ENCODE results near the gene RAVER1. TPM values are rescaled to one million over a fixed set of nuclear protein-coding genes. Genes with fewer than 3 reads are reported as not detected.
"Not testable (repeated sequence)": the region's sequence is repeated elsewhere in the genome, so short reads cannot be mapped to it uniquely, and the experiment has no call there.

Gene RAVER1
- total and polyA plus RNA-seq, 2 donors = 5.9 to 15.4 TPM

DNA sequence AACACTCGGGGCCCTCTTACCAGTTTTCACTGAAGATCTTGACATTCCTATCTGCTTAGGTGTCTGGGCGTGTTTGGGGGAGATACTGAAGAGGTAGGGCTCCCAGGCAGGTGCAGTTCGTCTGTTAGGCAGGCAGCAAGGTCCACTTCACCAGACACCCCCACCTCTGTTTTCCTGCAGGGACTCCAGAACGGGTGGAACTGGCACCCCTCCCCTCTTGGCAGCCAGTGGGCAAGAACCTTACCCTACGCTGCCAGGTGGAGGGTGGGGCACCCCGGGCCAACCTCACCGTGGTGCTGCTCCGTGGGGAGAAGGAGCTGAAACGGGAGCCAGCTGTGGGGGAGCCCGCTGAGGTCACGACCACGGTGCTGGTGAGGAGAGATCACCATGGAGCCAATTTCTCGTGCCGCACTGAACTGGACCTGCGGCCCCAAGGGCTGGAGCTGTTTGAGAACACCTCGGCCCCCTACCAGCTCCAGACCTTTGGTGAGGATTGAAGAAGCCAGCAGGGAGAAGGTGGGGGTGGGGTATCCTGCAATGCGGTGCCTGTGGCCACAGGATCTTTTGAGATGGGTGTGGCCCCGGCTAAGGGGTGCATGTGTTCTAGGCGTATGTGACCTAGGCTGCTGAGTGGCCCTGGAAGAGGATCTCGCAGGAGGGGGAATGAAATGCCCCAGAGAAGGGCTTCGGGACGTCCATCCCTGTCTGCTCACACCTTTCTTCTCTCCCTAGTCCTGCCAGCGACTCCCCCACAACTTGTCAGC is 49.8 kb downstream of the RAVER1 start:
- Histone ChIP-seq H3K27ac (ENCODE audit: low read depth in 1 of 2, low read length in 1 of 2) (no peak overlapping the region), H3K27me3 (ENCODE audit: control insufficient read depth in 2 of 2, insufficient read depth in 1 of 2, low read length in 1 of 2) (peaks cover 25 to 32% of the 10 kb centered on the region in 2 donors), H3K36me3 (ENCODE audit: control insufficient read depth in 2 of 2, insufficient read depth in 2 of 2, low read length in 1 of 2) (peaks cover 0 to 23% of the 10 kb centered on the region in 2 donors), H3K9me3 (ENCODE audit: control insufficient read depth in 2 of 2, insufficient read depth in 1 of 2, low read length in 1 of 2) (peaks cover 0 to 16% of the 10 kb centered on the region in 2 donors), H3K4me1 (ENCODE audit: control insufficient read depth in 2 of 2, insufficient read depth in 2 of 2, low read length in 2 of 2) (peaks cover 15 to 33% of the 10 kb centered on the region in 2 donors), H3K4me3 (ENCODE audit: low read length in 2 of 2) (no peak overlapping the region)
- WGBS = 92% methylated on average over 23 of the region's 23 CpGs
- DNase-seq (ENCODE audit: low read depth in 6 of 9, low spot score in 9 of 9) = no peak

DNA sequence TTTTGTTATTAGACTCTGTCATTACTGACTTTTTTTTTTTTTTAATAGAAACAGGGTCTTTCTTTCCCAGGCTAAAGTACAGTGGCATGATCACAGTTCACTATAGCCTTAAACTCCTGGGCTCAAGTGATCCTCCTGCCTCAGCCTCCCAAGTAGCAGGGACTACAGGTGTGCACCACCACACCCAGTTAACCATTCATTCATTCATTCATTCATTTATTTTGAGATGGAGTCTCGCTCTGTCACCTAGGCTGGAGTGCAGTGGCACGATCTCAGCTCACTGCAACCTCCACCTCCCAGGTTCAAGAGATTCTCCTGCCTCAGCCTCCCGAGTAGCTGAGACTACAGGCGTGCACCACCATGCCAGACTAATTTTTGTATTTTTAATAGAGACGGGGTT is 51.3 kb downstream of the RAVER1 start:
- not testable (repeated sequence) for H3K4me3 ChIP-seq (ENCODE audit: low read length in 2 of 2); DNase-seq (ENCODE audit: low read depth in 6 of 9, low spot score in 9 of 9); H3K27ac ChIP-seq (ENCODE audit: low read depth in 1 of 2, low read length in 1 of 2); H3K9me3 ChIP-seq (ENCODE audit: control insufficient read depth in 2 of 2, insufficient read depth in 1 of 2, low read length in 1 of 2)
- peaks cover 7 to 22% of the 10 kb centered on the region in 2 donors for H3K4me1 ChIP-seq (ENCODE audit: control insufficient read depth in 2 of 2, insufficient read depth in 2 of 2, low read length in 2 of 2)
- peaks cover 11 to 18% of the 10 kb centered on the region in 2 donors for H3K27me3 ChIP-seq (ENCODE audit: control insufficient read depth in 2 of 2, insufficient read depth in 1 of 2, low read length in 1 of 2)
- H3K36me3 ChIP-seq (ENCODE audit: control insufficient read depth in 2 of 2, insufficient read depth in 2 of 2, low read length in 1 of 2) = peaks cover 0 to 23% of the 10 kb centered on the region in 2 donors
- 94% methylated on average over 5 of the region's 5 CpGs for WGBS

DNA sequence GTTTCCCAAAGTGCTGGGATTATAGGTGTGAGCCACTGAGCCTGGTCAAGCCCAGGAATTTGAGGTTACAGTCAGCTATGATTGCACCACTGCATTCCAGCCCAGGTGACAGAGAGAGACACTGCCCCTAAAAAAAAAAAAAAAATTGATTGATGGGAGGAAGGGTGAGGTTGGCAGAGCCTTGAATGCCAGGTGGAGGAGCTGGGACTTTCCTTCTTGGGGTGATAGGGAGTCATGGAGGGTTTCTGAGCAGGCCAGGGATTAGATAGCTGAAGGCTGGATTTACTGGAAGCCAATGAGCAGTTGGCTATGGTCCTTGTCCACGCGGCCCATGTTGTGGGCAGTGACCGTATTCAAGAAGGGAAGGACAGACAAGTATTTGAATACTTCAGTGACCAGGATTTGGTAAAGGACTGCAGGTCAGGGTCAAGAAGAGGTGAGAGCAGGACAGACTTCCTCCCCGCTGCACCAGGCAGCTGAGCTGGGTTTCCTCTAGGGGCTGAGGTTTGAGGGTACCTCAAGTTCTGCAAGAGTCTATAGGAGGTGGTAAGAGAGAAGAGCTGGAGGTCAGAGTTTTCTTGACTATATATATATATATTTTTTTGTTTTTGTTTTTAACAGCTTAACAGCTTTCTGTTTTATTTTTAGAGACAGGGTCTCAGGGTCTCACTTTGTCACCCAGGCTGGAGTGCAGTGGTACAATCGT is 53.4 kb downstream of the RAVER1 start:
- Histone ChIP-seq H3K36me3 (ENCODE audit: control insufficient read depth in 2 of 2, insufficient read depth in 2 of 2, low read length in 1 of 2) (peaks cover 0 to 13% of the 10 kb centered on the region in 2 donors), H3K9me3 (ENCODE audit: control insufficient read depth in 2 of 2, insufficient read depth in 1 of 2, low read length in 1 of 2) (no peaks in the 10 kb centered on the region), H3K4me3 (ENCODE audit: low read length in 2 of 2) (no peak overlapping the region), H3K4me1 (ENCODE audit: control insufficient read depth in 2 of 2, insufficient read depth in 2 of 2, low read length in 2 of 2) (peaks cover 0 to 2% of the 10 kb centered on the region in 2 donors), H3K27me3 (ENCODE audit: control insufficient read depth in 2 of 2, insufficient read depth in 1 of 2, low read length in 1 of 2) (peaks cover 0 to 4% of the 10 kb centered on the region in 2 donors), H3K27ac (ENCODE audit: low read depth in 1 of 2, low read length in 1 of 2) (no peak overlapping the region)
- WGBS = 44% methylated on average over 5 of the region's 5 CpGs
- DNase-seq (ENCODE audit: low read depth in 6 of 9, low spot score in 9 of 9) = no peak

DNA sequence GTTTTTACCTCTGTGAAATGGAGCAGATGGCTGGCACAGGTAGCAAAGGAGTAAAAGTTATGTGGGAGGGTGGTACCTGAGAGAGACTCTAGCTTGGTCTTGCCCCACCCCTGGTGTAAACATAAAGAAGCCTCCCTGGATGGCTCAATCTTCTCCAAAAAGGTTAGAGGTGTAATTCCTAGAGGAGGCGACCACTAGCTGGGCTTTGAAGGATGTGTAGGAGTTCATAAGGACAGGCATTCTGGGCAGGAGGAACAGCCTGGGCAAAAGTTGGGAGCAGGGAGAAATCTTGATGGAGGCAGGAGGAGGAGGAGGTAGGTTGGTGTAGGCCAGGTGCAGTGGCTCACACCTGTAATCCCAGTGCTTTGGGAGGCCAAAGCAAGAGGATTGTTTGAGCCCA is 54.4 kb downstream of the RAVER1 start:
- no peaks in the 10 kb centered on the region for H3K4me1 ChIP-seq (ENCODE audit: control insufficient read depth in 2 of 2, insufficient read depth in 2 of 2, low read length in 2 of 2)
- WGBS = 98% methylated on average over 1 of the region's 1 CpG

DNA sequence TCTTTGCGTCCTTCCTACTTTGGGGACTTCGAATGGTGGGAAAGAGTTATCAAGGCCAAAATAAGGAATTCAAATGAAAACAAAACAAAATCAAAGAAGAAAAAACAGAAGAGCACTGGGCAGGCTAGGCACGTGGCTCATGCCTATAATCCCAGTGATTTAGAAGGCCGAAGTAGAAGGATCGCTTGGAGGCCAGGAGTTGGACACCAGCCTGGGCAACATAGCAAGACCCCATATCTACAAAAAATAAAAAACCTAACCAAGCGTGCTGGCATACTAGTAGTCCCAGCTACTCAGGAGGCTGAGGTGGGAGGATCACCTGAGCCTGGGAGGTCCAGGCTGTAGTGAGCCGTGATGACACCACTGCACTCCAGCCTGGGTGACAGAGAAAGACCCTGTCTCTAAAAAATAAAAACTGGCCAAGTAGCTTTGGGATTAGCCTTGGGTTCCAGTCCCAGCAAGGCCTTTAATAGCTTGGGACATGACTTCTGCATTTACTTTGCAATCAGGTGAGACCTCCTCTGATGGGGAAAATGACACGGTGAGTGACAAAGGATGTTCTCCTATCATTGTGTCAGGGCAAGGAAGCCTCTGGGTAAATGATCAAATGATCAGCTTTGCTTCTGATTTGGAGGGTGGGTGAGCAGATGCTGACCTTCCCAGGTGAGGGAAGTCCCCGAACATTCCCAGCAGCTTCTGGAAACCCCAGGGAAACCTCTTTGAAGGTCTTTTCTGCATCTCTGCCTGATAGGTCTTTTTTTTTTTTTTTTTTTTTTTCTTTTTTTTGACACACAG is 55.3 kb downstream of the RAVER1 start:
- no peak overlapping the region for H3K4me3 ChIP-seq (ENCODE audit: low read length in 2 of 2)
- no peaks in the 10 kb centered on the region for H3K9me3 ChIP-seq (ENCODE audit: control insufficient read depth in 2 of 2, insufficient read depth in 1 of 2, low read length in 1 of 2)
- H3K27me3 ChIP-seq (ENCODE audit: control insufficient read depth in 2 of 2, insufficient read depth in 1 of 2, low read length in 1 of 2) = no peaks in the 10 kb centered on the region
- no peak for DNase-seq (ENCODE audit: low read depth in 6 of 9, low spot score in 9 of 9)
- peaks cover 0 to 3% of the 10 kb centered on the region in 2 donors for H3K36me3 ChIP-seq (ENCODE audit: control insufficient read depth in 2 of 2, insufficient read depth in 2 of 2, low read length in 1 of 2)
- H3K27ac ChIP-seq (ENCODE audit: low read depth in 1 of 2, low read length in 1 of 2) = no peak overlapping the region
- no peaks in the 10 kb centered on the region for H3K4me1 ChIP-seq (ENCODE audit: control insufficient read depth in 2 of 2, insufficient read depth in 2 of 2, low read length in 2 of 2)
- 95% methylated on average over 9 of the region's 9 CpGs for WGBS

More for the DNA sequence above, 54.4 kb downstream of the RAVER1 start:
- no peaks in the 10 kb centered on the region for H3K9me3 ChIP-seq (ENCODE audit: control insufficient read depth in 2 of 2, insufficient read depth in 1 of 2, low read length in 1 of 2)
- H3K4me3 ChIP-seq (ENCODE audit: low read length in 2 of 2) = no peak overlapping the region
- no peak overlapping the region for H3K27ac ChIP-seq (ENCODE audit: low read depth in 1 of 2, low read length in 1 of 2)
- DNase-seq (ENCODE audit: low read depth in 6 of 9, low spot score in 9 of 9) = no peak
- H3K36me3 ChIP-seq (ENCODE audit: control insufficient read depth in 2 of 2, insufficient read depth in 2 of 2, low read length in 1 of 2) = peaks cover 0 to 9% of the 10 kb centered on the region in 2 donors
- H3K27me3 ChIP-seq (ENCODE audit: control insufficient read depth in 2 of 2, insufficient read depth in 1 of 2, low read length in 1 of 2) = peaks cover 0 to 3% of the 10 kb centered on the region in 2 donors

DNA sequence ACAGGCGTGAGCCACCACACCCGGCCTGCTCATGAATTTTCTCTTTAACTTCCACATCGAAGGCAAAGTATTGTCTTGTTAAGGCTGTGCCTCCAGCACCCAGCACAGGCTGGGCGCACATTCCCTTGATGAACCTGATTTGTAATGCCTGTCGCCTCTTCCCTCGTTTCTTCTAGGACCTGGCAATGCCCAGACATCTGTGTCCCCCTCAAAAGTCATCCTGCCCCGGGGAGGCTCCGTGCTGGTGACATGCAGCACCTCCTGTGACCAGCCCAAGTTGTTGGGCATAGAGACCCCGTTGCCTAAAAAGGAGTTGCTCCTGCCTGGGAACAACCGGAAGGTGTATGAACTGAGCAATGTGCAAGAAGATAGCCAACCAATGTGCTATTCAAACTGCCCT is 58.7 kb downstream of the RAVER1 start:
- DNase-seq (ENCODE audit: low read depth in 6 of 9, low spot score in 9 of 9) = no peak
- no peak overlapping the region for H3K4me3 ChIP-seq (ENCODE audit: low read length in 2 of 2)
- peaks cover 4 to 27% of the 10 kb centered on the region in 2 donors for H3K27me3 ChIP-seq (ENCODE audit: control insufficient read depth in 2 of 2, insufficient read depth in 1 of 2, low read length in 1 of 2)
- peak overlapping the region in 1 of 2 donors; percentile 60 for H3K27ac ChIP-seq (ENCODE audit: low read depth in 1 of 2, low read length in 1 of 2)
- WGBS = 95% methylated on average over 10 of the region's 10 CpGs
- H3K36me3 ChIP-seq (ENCODE audit: control insufficient read depth in 2 of 2, insufficient read depth in 2 of 2, low read length in 1 of 2) = peaks cover 0 to 3% of the 10 kb centered on the region in 2 donors
- H3K9me3 ChIP-seq (ENCODE audit: control insufficient read depth in 2 of 2, insufficient read depth in 1 of 2, low read length in 1 of 2) = no peaks in the 10 kb centered on the region
- peaks cover 23 to 24% of the 10 kb centered on the region in 2 donors for H3K4me1 ChIP-seq (ENCODE audit: control insufficient read depth in 2 of 2, insufficient read depth in 2 of 2, low read length in 2 of 2)

DNA sequence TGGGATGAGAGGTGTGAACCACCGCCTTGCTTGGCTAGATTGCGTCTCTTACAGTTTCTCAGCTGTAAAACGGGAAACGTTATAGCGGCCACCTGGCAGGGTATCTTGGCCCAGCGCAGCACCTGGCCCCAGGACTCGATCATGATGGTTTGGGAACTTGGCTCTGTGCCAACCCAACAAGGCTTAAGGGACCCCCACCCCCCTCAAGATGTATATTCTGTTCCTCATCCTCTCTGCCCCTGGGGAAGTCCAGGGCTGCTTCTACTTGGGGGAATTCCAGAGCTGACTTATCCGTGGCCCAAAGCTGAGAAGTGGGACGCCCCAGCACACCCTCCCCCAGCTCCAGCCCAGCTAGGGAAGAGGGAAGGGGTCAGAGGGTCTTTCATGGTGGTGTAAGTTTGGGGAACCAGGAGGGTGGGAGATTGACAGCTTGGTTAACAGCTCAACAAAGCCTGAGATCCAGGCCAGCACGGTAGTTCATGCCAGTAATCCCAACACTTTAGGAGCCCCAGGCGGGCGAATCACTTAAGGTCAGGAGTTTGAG is 61.7 kb downstream of the RAVER1 start:
- WGBS = 29% methylated on average over 12 of the region's 12 CpGs
- H3K4me3 ChIP-seq (ENCODE audit: low read length in 2 of 2) = peak overlapping the region; percentile 37 to 54
- DNase-seq (ENCODE audit: low read depth in 6 of 9, low spot score in 9 of 9) = peak in 1 of 9 donors; percentile 68
- peak overlapping the region; percentile 59 to 84 for H3K27ac ChIP-seq (ENCODE audit: low read depth in 1 of 2, low read length in 1 of 2)
- H3K9me3 ChIP-seq (ENCODE audit: control insufficient read depth in 2 of 2, insufficient read depth in 1 of 2, low read length in 1 of 2) = no peaks in the 10 kb centered on the region
- peaks cover 4 to 28% of the 10 kb centered on the region in 2 donors for H3K27me3 ChIP-seq (ENCODE audit: control insufficient read depth in 2 of 2, insufficient read depth in 1 of 2, low read length in 1 of 2)
- peaks cover 24 to 26% of the 10 kb centered on the region in 2 donors for H3K4me1 ChIP-seq (ENCODE audit: control insufficient read depth in 2 of 2, insufficient read depth in 2 of 2, low read length in 2 of 2)
- H3K36me3 ChIP-seq (ENCODE audit: control insufficient read depth in 2 of 2, insufficient read depth in 2 of 2, low read length in 1 of 2) = peaks cover 0 to 3% of the 10 kb centered on the region in 2 donors

DNA sequence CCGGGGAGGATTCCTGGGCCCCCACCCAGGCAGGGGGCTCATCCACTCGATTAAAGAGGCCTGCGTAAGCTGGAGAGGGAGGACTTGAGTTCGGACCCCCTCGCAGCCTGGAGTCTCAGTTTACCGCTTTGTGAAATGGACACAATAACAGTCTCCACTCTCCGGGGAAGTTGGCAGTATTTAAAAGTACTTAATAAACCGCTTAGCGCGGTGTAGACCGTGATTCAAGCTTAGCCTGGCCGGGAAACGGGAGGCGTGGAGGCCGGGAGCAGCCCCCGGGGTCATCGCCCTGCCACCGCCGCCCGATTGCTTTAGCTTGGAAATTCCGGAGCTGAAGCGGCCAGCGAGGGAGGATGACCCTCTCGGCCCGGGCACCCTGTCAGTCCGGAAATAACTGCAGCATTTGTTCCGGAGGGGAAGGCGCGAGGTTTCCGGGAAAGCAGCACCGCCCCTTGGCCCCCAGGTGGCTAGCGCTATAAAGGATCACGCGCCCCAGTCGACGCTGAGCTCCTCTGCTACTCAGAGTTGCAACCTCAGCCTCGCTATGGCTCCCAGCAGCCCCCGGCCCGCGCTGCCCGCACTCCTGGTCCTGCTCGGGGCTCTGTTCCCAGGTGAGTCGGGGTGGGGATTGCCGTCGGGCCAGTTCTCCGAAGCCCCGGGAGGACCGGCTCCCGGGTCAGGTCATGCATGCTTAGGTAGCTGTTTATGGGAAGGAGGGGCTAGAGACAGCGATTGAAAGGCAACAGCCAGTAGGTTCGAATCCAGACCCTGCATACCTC is 62.5 kb downstream of the RAVER1 start, which contains the start of gene ICAM1:
Gene ICAM1 (plus strand): TSS at position 505 of the 779 bp plus-strand sequence. CDS start 40 bp downstream, at position 545.
- H3K27me3 ChIP-seq (ENCODE audit: control insufficient read depth in 2 of 2, insufficient read depth in 1 of 2, low read length in 1 of 2) = peaks cover 4 to 28% of the 10 kb centered on the region in 2 donors
- H3K4me3 ChIP-seq (ENCODE audit: low read length in 2 of 2) = peak within 1 kb of the TSS; percentile 37 to 54
- peaks cover 0 to 3% of the 10 kb centered on the region in 2 donors for H3K36me3 ChIP-seq (ENCODE audit: control insufficient read depth in 2 of 2, insufficient read depth in 2 of 2, low read length in 1 of 2)
- 2% methylated on average over 51 of the region's 51 CpGs for WGBS
- DNase-seq (ENCODE audit: low read depth in 6 of 9, low spot score in 9 of 9) = peak in 3 of 9 donors; percentile 67 to 85 (median 77)
- no peaks in the 10 kb centered on the region for H3K9me3 ChIP-seq (ENCODE audit: control insufficient read depth in 2 of 2, insufficient read depth in 1 of 2, low read length in 1 of 2)
- H3K4me1 ChIP-seq (ENCODE audit: control insufficient read depth in 2 of 2, insufficient read depth in 2 of 2, low read length in 2 of 2) = peaks cover 24 to 26% of the 10 kb centered on the region in 2 donors
- peak within 1 kb of the TSS; percentile 84 to 87 for H3K27ac ChIP-seq (ENCODE audit: low read depth in 1 of 2, low read length in 1 of 2)
